ENCODE data around the gene ZNF678.

Gene ZNF678

GRCh38 chr1:227556288-227556687 lies 7.1 kb upstream of the ZNF678 start:
- POLR2A ChIA-PET = no interaction called here
- H3K27me3 ChIP-seq (replicated peaks in 2 of 5; ENCODE audit: control insufficient read depth in 4 of 5, insufficient read depth in 5 of 5, low read length in 4 of 5) = peaks cover 0 to 40% (median 14%) of the 10 kb centered on the region in 5 experiments
- DNase-seq = no peak
- CTCF ChIA-PET = no interaction called here
- no peak overlapping the region for H3K27ac ChIP-seq (ENCODE audit: insufficient read depth in 1 of 2, low read depth in 1 of 2, low read length in 2 of 2, poor library complexity in 1 of 2, severe bottlenecking in 2 of 2)
- peaks cover 0 to 18% (median 6%) of the 10 kb centered on the region in 4 experiments for H3K4me1 ChIP-seq (ENCODE audit: control extremely low read depth in 1 of 4, control insufficient read depth in 4 of 4, insufficient read depth in 4 of 4, low read length in 3 of 4)
- no peak overlapping the region for H3K4me3 ChIP-seq (ENCODE audit: control insufficient read depth in 1 of 7, extremely low read depth in 1 of 7, insufficient read depth in 4 of 7, low read depth in 2 of 7, low read length in 6 of 7)
- H3K36me3 ChIP-seq (ENCODE audit: control insufficient read depth in 4 of 4, insufficient read depth in 4 of 4, low read length in 3 of 4) = no peaks in the 10 kb centered on the region
- WGBS (ENCODE audit: insufficient coverage) = 93% methylated on average over 5 of the region's 7 CpGs
- H3K9me3 ChIP-seq (ENCODE audit: control extremely low read depth in 1 of 5, control insufficient read depth in 4 of 5, insufficient read depth in 2 of 5, low read depth in 1 of 5, low read length in 4 of 5) = peaks cover 0 to 26% (median 18%) of the 10 kb centered on the region in 5 experiments

GRCh38 chr1:227557962-227558725 lies 5.2 kb upstream of the ZNF678 start:
- Histone ChIP-seq H3K9me3 (ENCODE audit: control extremely low read depth in 1 of 5, control insufficient read depth in 4 of 5, insufficient read depth in 2 of 5, low read depth in 1 of 5, low read length in 4 of 5) (peaks cover 0 to 39% (median 10%) of the 10 kb centered on the region in 5 experiments), H3K36me3 (ENCODE audit: control insufficient read depth in 4 of 4, insufficient read depth in 4 of 4, low read length in 3 of 4) (no peaks in the 10 kb centered on the region), H3K27ac (ENCODE audit: insufficient read depth in 1 of 2, low read depth in 1 of 2, low read length in 2 of 2, poor library complexity in 1 of 2, severe bottlenecking in 2 of 2) (no peak overlapping the region), H3K27me3 (replicated peaks in 2 of 5; ENCODE audit: control insufficient read depth in 4 of 5, insufficient read depth in 5 of 5, low read length in 4 of 5) (peaks cover 0 to 51% (median 19%) of the 10 kb centered on the region in 5 experiments), H3K4me3 (ENCODE audit: control insufficient read depth in 1 of 7, extremely low read depth in 1 of 7, insufficient read depth in 4 of 7, low read depth in 2 of 7, low read length in 6 of 7) (peak overlapping the region in 1 of 7 experiments; percentile 40), H3K4me1 (ENCODE audit: control extremely low read depth in 1 of 4, control insufficient read depth in 4 of 4, insufficient read depth in 4 of 4, low read length in 3 of 4) (peaks cover 0 to 18% (median 8%) of the 10 kb centered on the region in 4 experiments)
- WGBS (ENCODE audit: insufficient coverage) = 67% methylated on average over 23 of the region's 29 CpGs
- no peak for DNase-seq
- ChIA-PET CTCF (interaction anchor here (1.1 kb wide), 1 partner anchor 12 kb away, joined by 6 read pairs; no protein-coding TSS in a partner anchor), POLR2A (interaction anchor here (0.7 kb wide), 1 partner anchor 913 kb away, joined by 3 read pairs; no protein-coding TSS in a partner anchor)

GRCh38 chr1:227558732-227559262 lies 4.6 kb upstream of the ZNF678 start:
- Histone ChIP-seq H3K27me3 (replicated peaks in 2 of 5; ENCODE audit: control insufficient read depth in 4 of 5, insufficient read depth in 5 of 5, low read length in 4 of 5) (peaks cover 0 to 51% (median 19%) of the 10 kb centered on the region in 5 experiments), H3K27ac (ENCODE audit: insufficient read depth in 1 of 2, low read depth in 1 of 2, low read length in 2 of 2, poor library complexity in 1 of 2, severe bottlenecking in 2 of 2) (no peak overlapping the region), H3K36me3 (ENCODE audit: control insufficient read depth in 4 of 4, insufficient read depth in 4 of 4, low read length in 3 of 4) (no peaks in the 10 kb centered on the region), H3K4me3 (ENCODE audit: control insufficient read depth in 1 of 7, extremely low read depth in 1 of 7, insufficient read depth in 4 of 7, low read depth in 2 of 7, low read length in 6 of 7) (peak overlapping the region in 2 of 7 experiments; percentile 40 to 54), H3K9me3 (ENCODE audit: control extremely low read depth in 1 of 5, control insufficient read depth in 4 of 5, insufficient read depth in 2 of 5, low read depth in 1 of 5, low read length in 4 of 5) (peaks cover 0 to 39% (median 9%) of the 10 kb centered on the region in 5 experiments), H3K4me1 (ENCODE audit: control extremely low read depth in 1 of 4, control insufficient read depth in 4 of 4, insufficient read depth in 4 of 4, low read length in 3 of 4) (peaks cover 0 to 18% (median 8%) of the 10 kb centered on the region in 4 experiments)
- CTCF ChIA-PET = interaction anchor here (1.6 kb wide), 1 partner anchor 16 kb away, joined by 3 read pairs; no protein-coding TSS in a partner anchor
- peak in 2 of 3 donors; percentile 41 to 45 for DNase-seq
- WGBS (ENCODE audit: insufficient coverage) = 56% methylated on average over 13 of the region's 20 CpGs
- POLR2A ChIA-PET = interaction anchor here (0.7 kb wide), 1 partner anchor 913 kb away, joined by 3 read pairs; no protein-coding TSS in a partner anchor

- peaks cover 0 to 39% (median 9%) of the 10 kb centered on the region in 5 experiments for H3K9me3 ChIP-seq (ENCODE audit: control extremely low read depth in 1 of 5, control insufficient read depth in 4 of 5, insufficient read depth in 2 of 5, low read depth in 1 of 5, low read length in 4 of 5)
- POLR2A ChIA-PET = no interaction called here
- CTCF ChIA-PET = interaction anchor here (1.5 to 1.6 kb wide), 2 partner anchors 13 to 17 kb away, joined by 3 read pairs; no protein-coding TSS in a partner anchor
- peak in 2 of 3 donors; percentile 33 to 52 for DNase-seq
- 47% methylated on average over 15 of the region's 27 CpGs for WGBS (ENCODE audit: insufficient coverage)
- peaks cover 6 to 23% (median 14%) of the 10 kb centered on the region in 4 experiments for H3K4me1 ChIP-seq (ENCODE audit: control extremely low read depth in 1 of 4, control insufficient read depth in 4 of 4, insufficient read depth in 4 of 4, low read length in 3 of 4)
- no peaks in the 10 kb centered on the region for H3K36me3 ChIP-seq (ENCODE audit: control insufficient read depth in 4 of 4, insufficient read depth in 4 of 4, low read length in 3 of 4)
- peaks cover 0 to 51% (median 19%) of the 10 kb centered on the region in 5 experiments for H3K27me3 ChIP-seq (replicated peaks in 2 of 5; ENCODE audit: control insufficient read depth in 4 of 5, insufficient read depth in 5 of 5, low read length in 4 of 5)
- H3K4me3 ChIP-seq (ENCODE audit: control insufficient read depth in 1 of 7, extremely low read depth in 1 of 7, insufficient read depth in 4 of 7, low read depth in 2 of 7, low read length in 6 of 7) = peak overlapping the region in 4 of 7 experiments; percentile 25 to 54 (median 36)
- no peak overlapping the region for H3K27ac ChIP-seq (ENCODE audit: insufficient read depth in 1 of 2, low read depth in 1 of 2, low read length in 2 of 2, poor library complexity in 1 of 2, severe bottlenecking in 2 of 2)
Observed at GRCh38 chr1:227559499-227559898, 3.9 kb upstream of the ZNF678 start.

GRCh38 chr1:227559926-227560325 lies 3.4 kb upstream of the ZNF678 start:
- H3K4me3 ChIP-seq (ENCODE audit: control insufficient read depth in 1 of 7, extremely low read depth in 1 of 7, insufficient read depth in 4 of 7, low read depth in 2 of 7, low read length in 6 of 7) = peak overlapping the region in 3 of 7 experiments; percentile 25 to 52 (median 33)
- peaks cover 0 to 51% (median 19%) of the 10 kb centered on the region in 5 experiments for H3K27me3 ChIP-seq (replicated peaks in 2 of 5; ENCODE audit: control insufficient read depth in 4 of 5, insufficient read depth in 5 of 5, low read length in 4 of 5)
- H3K4me1 ChIP-seq (ENCODE audit: control extremely low read depth in 1 of 4, control insufficient read depth in 4 of 4, insufficient read depth in 4 of 4, low read length in 3 of 4) = peaks cover 7 to 26% (median 16%) of the 10 kb centered on the region in 4 experiments
- H3K9me3 ChIP-seq (ENCODE audit: control extremely low read depth in 1 of 5, control insufficient read depth in 4 of 5, insufficient read depth in 2 of 5, low read depth in 1 of 5, low read length in 4 of 5) = peaks cover 0 to 39% (median 6%) of the 10 kb centered on the region in 5 experiments
- CTCF ChIA-PET = interaction anchor here (1.5 to 1.6 kb wide), 2 partner anchors 14 to 17 kb away, joined by 3 read pairs; no protein-coding TSS in a partner anchor
- POLR2A ChIA-PET = no interaction called here
- WGBS (ENCODE audit: insufficient coverage) = 82% methylated on average over 10 of the region's 12 CpGs
- H3K27ac ChIP-seq (ENCODE audit: insufficient read depth in 1 of 2, low read depth in 1 of 2, low read length in 2 of 2, poor library complexity in 1 of 2, severe bottlenecking in 2 of 2) = no peak overlapping the region
- peak in 1 of 3 donors; percentile 37 for DNase-seq
- no peaks in the 10 kb centered on the region for H3K36me3 ChIP-seq (ENCODE audit: control insufficient read depth in 4 of 4, insufficient read depth in 4 of 4, low read length in 3 of 4)

GRCh38 chr1:227560393-227561173 lies 2.8 kb upstream of the ZNF678 start:
- H3K4me1 ChIP-seq (ENCODE audit: control extremely low read depth in 1 of 4, control insufficient read depth in 4 of 4, insufficient read depth in 4 of 4, low read length in 3 of 4) = peaks cover 7 to 26% (median 16%) of the 10 kb centered on the region in 4 experiments
- WGBS (ENCODE audit: insufficient coverage) = 32% methylated on average over 45 of the region's 57 CpGs
- H3K4me3 ChIP-seq (ENCODE audit: control insufficient read depth in 1 of 7, extremely low read depth in 1 of 7, insufficient read depth in 4 of 7, low read depth in 2 of 7, low read length in 6 of 7) = peak overlapping the region in 4 of 7 experiments; percentile 29 to 57 (median 40)
- ChIA-PET POLR2A (no interaction called here), CTCF (interaction anchor here (0.8 to 1.6 kb wide), 4 partner anchors 14 to 79 kb away, joined by 3 to 4 read pairs (median 3); no protein-coding TSS in a partner anchor)
- no peaks in the 10 kb centered on the region for H3K36me3 ChIP-seq (ENCODE audit: control insufficient read depth in 4 of 4, insufficient read depth in 4 of 4, low read length in 3 of 4)
- H3K9me3 ChIP-seq (ENCODE audit: control extremely low read depth in 1 of 5, control insufficient read depth in 4 of 5, insufficient read depth in 2 of 5, low read depth in 1 of 5, low read length in 4 of 5) = peaks cover 0 to 43% (median 6%) of the 10 kb centered on the region in 5 experiments
- H3K27ac ChIP-seq (ENCODE audit: insufficient read depth in 1 of 2, low read depth in 1 of 2, low read length in 2 of 2, poor library complexity in 1 of 2, severe bottlenecking in 2 of 2) = no peak overlapping the region
- H3K27me3 ChIP-seq (replicated peaks in 2 of 5; ENCODE audit: control insufficient read depth in 4 of 5, insufficient read depth in 5 of 5, low read length in 4 of 5) = peaks cover 0 to 51% (median 19%) of the 10 kb centered on the region in 5 experiments
- peak in 1 of 3 donors; percentile 35 for DNase-seq

All from common myeloid progenitor, CD34-positive (primary cell).